ENCODE measurements around the gene SNTN. TPM values are rescaled to one million over a fixed set of nuclear protein-coding genes. Genes with fewer than 3 reads are reported as not detected.

Gene SNTN
- total RNA-seq, 1 donor from 2014 or later: not detected

DNA sequence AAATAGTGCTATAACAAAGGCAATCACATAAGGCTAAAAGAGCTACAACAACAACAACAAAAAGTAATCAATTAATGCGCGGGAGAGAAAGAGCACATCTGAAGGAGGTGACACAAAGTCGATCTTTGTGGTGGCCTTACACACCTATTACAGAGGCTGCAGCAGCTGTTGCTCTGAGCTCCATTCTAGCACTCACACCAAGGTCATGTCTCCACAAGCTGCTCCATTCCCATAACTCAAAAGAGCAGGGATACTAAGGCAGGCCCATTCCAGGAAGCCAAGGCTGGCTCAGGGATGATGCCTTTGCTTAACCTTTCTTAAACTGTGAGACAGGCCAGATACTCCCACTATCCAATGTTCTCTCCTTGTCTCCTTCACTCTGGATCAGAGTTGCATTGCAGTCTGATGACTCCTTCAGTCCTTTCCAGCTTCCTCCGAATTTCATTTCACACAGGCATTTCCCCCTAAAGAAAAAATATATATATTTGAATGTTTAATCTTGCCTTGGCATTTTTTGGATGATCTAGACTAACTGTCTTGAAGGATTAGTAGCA lies 52.7 kb downstream of the SNTN start:
- TF ChIP-seq, protein P1, sequence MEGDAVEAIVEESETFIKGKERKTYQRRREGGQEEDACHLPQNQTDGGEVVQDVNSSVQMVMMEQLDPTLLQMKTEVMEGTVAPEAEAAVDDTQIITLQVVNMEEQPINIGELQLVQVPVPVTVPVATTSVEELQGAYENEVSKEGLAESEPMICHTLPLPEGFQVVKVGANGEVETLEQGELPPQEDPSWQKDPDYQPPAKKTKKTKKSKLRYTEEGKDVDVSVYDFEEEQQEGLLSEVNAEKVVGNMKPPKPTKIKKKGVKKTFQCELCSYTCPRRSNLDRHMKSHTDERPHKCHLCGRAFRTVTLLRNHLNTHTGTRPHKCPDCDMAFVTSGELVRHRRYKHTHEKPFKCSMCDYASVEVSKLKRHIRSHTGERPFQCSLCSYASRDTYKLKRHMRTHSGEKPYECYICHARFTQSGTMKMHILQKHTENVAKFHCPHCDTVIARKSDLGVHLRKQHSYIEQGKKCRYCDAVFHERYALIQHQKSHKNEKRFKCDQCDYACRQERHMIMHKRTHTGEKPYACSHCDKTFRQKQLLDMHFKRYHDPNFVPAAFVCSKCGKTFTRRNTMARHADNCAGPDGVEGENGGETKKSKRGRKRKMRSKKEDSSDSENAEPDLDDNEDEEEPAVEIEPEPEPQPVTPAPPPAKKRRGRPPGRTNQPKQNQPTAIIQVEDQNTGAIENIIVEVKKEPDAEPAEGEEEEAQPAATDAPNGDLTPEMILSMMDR (IDR thresholded peaks at IDR 0.05): no peak
- DNase-seq (ENCODE audit: low spot score): no peak
- H3K9me3 Mint-ChIP-seq (ENCODE audit: low read depth): no peaks in the 10 kb centered on the region
- H3K27me3 Mint-ChIP-seq (ENCODE audit: low read depth): peaks cover 1% of the 10 kb centered on the region
- H3K36me3 Mint-ChIP-seq (ENCODE audit: low read depth): no peaks in the 10 kb centered on the region
- H3K4me3 Mint-ChIP-seq (ENCODE audit: unreplicated experiment): no peak overlapping the region
- H3K27ac Mint-ChIP-seq (ENCODE audit: unreplicated experiment): no peak overlapping the region
- no peaks in the 10 kb centered on the region for H3K4me1 Mint-ChIP-seq (ENCODE audit: low read depth)

DNA sequence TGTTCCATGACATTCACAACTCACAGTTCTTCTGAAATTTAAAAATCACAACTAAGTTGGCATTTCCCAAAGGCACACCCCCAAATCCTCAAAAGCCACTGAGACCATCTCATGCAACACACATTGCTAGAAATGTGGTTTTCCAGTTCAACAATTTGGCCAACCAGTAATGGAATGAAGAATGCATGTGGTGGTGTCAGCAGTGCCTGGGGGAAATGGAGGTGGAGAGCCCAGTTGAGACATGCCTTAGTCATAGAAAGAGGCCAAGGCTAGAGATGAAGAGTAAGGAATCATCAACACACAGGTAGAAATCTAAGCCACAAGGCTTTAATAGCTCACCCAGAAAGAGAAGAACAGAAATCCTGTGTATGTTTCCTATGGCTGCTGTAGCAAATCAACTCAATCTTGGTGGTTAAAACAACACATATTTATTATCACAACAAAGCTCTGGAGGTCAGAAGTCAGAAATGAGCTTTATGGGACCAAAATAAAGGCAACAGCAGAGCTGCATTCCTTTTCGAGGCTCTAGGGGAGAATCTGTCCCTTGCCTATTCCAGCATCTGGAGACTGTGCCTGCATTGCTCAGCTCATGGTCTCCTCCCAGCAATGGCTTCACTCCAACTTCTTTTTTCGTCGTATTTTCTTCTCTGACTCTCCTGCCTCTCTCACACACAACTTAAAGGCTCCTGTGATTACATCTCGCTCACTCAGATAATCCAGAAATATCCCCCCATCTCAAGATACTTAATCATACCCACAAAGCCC lies 54.0 kb downstream of the SNTN start:
- no peak overlapping the region for H3K4me3 Mint-ChIP-seq (ENCODE audit: unreplicated experiment)
- TF ChIP-seq, protein P1 (IDR thresholded peaks at IDR 0.05): no peak
- no peak overlapping the region for H3K27ac Mint-ChIP-seq (ENCODE audit: unreplicated experiment)
- no peaks in the 10 kb centered on the region for H3K4me1 Mint-ChIP-seq (ENCODE audit: low read depth)
- H3K9me3 Mint-ChIP-seq (ENCODE audit: low read depth): no peaks in the 10 kb centered on the region
- H3K27me3 Mint-ChIP-seq (ENCODE audit: low read depth): peaks cover 5% of the 10 kb centered on the region
- DNase-seq (ENCODE audit: low spot score): no peak
- no peaks in the 10 kb centered on the region for H3K36me3 Mint-ChIP-seq (ENCODE audit: low read depth)

DNA sequence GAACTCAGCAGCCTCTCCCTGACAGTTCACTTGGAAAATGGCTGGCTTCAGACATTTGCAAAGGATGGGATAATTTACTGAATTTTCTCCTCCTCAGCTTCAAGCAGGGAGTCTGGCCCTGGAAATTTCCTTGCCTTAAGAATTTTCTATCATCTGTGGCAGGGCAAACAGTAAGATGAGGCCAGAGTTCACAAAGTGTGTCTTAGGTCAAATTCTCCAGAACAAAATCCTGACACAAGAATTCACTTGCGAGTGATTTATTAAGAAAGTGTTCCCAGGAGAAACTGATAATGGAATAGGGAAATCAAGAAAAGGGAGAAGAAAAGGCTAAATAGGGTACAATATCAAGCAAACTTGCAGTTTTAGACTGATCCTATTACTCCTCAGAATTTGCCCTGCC lies 55.3 kb downstream of the SNTN start:
- no peak for DNase-seq (ENCODE audit: low spot score)
- TF ChIP-seq, protein P1 (IDR thresholded peaks at IDR 0.05): no peak
- Mint-ChIP-seq H3K9me3 (ENCODE audit: low read depth) (no peaks in the 10 kb centered on the region), H3K27ac (ENCODE audit: unreplicated experiment) (no peak overlapping the region), H3K4me3 (ENCODE audit: unreplicated experiment) (no peak overlapping the region), H3K4me1 (ENCODE audit: low read depth) (no peaks in the 10 kb centered on the region), H3K27me3 (ENCODE audit: low read depth) (peaks cover 8% of the 10 kb centered on the region), H3K36me3 (ENCODE audit: low read depth) (no peaks in the 10 kb centered on the region)

DNA sequence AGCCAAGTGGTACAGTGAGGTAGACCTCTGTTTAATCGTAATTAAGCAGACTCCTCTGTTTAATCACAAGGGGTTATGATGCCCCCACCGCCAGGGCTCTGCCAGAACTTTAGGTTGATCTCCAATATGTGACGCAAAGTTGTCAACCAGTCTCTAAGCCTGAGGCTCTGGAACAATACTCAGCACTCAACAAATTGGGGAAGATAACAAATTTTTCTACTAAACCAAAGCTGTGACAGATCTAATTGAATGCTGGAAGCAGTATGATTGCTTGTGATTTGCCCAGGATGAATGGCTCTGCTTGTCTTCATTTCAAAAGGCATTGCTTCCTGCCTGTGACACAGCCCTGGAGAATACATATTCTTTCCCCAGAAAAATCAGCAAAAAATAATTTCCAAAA lies 57.1 kb downstream of the SNTN start:
- TF ChIP-seq, protein P1 (IDR thresholded peaks at IDR 0.05): no peak
- H3K27ac Mint-ChIP-seq (ENCODE audit: unreplicated experiment): no peak overlapping the region

More for the DNA sequence above, 57.1 kb downstream of the SNTN start:
- Mint-ChIP-seq H3K27me3 (ENCODE audit: low read depth) (peaks cover 8% of the 10 kb centered on the region), H3K9me3 (ENCODE audit: low read depth) (no peaks in the 10 kb centered on the region), H3K4me3 (ENCODE audit: unreplicated experiment) (no peak overlapping the region), H3K36me3 (ENCODE audit: low read depth) (no peaks in the 10 kb centered on the region), H3K4me1 (ENCODE audit: low read depth) (no peaks in the 10 kb centered on the region)
- DNase-seq (ENCODE audit: low spot score): no peak

Other genes starting within 250 kb of the SNTN start
- not detected in 3 replicates for gene C3orf49, start 166.6 kb downstream of the SNTN start, total RNA-seq
- 43.0 to 55.7 TPM (median 48.9 TPM) in 3 replicates for gene THOC7, start 211.1 kb downstream of the SNTN start, total RNA-seq
- 19.1 to 20.6 TPM (median 19.5 TPM) in 3 replicates for gene ATXN7, start 211.2 kb downstream of the SNTN start, total RNA-seq

All from chondrocyte (in vitro differentiated cells).